ENCODE results near the gene OMP.

OMP gene

DNA sequence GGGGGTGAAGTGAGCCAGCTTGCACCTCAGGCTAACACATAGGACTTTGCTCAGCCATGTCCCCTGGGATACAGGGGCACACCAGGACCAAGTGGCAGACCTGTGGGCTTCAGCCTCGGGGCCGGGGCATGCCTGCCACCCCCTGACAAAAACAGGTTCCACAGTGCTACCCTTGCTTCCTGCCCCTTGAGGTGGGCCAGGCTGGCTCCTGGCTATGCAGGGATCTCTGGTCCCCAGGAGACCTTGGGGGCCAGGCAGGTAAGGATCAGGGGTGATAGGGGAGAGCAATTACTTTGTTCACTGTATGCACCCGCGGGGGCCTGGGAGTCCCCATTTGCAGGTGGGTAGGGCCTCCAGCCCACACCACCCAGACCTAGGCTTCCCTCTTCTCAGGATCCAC, 23.1 kb downstream of the OMP start:
- no peak for DNase-seq

DNA sequence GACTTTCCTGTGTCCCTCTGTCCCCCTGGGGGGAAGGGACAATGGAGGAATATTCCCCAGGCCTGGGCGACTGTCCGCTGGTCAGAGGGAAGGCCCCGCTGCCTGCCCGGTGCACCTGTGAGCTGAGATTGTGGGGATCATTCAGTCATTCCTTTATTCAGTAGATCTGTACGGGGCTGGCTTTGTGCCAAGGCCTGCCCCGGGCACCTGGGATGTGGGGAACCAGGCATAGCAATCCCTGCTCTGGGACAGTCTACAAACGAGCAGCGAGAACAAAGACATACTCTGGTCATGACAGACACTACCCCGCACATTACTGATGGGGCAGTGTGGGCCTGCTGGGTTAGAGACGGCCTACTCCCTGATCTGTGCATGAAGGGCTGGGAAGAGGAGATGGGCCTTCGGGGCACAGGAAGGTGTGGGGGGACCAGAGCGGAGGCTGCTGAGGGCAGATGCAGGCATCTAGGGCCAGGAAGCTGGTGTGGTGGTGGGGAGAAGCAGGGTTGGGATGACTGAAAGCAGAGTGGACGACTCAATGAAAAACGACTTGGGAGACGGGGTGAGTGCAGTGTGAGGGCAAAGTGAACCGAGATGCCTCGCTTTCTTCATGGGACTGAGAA, 23.6 kb downstream of the OMP start:
- DNase-seq: no peak

DNA sequence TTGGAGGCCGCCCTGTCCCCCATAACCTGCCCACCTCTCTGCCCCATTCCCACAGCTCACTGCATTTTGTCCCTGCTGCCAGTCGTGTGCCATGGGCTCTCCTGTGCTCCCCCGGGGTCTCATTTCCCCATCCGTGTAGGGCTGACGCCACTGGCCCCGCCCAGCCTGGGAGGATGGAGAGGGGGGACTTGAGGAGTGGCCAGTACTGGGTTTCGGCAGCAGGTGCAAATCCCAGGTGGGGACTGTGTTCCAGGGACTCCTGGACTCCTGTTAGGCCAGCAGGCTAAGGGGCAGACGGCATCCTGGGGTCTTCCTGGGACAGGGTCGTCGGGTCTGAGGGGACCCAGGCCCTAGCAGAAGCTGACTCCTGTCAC, 24.2 kb downstream of the OMP start:
- no peak for DNase-seq

DNA sequence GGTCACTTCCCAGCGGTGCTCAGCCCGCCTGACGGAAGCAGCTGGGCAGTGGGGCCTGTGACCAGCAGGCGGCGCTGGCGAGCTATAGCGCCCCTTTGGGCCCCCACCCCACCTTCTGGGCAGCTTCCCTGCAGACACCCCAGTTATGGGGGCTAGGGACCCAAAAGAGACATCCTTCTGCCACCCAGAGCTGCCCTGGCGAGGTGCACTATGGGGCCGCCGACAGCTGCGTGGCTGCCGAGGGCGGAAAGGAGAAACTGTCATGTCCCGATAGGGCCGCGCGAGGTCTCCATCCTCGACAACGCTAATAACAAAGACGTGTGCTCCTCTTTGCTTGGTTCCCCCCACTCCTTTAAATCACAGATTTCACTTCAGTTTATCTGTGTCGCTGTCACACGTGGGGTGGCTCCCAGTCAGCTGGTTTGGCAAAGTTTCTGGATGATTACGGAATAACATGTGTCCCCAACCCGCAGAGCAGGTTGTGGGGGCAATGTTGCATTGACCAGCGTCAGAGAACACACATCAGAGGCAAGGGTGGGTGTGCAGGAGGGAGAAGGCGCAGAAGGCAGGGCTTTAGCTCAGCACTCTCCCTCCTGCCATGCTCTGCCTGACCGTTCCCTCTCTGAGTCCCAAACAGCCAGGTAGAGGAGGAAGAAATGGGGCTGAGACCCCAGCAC, 24.7 kb downstream of the OMP start:
- DNase-seq: peak in 1 of 2 experiments; percentile 28

DNA sequence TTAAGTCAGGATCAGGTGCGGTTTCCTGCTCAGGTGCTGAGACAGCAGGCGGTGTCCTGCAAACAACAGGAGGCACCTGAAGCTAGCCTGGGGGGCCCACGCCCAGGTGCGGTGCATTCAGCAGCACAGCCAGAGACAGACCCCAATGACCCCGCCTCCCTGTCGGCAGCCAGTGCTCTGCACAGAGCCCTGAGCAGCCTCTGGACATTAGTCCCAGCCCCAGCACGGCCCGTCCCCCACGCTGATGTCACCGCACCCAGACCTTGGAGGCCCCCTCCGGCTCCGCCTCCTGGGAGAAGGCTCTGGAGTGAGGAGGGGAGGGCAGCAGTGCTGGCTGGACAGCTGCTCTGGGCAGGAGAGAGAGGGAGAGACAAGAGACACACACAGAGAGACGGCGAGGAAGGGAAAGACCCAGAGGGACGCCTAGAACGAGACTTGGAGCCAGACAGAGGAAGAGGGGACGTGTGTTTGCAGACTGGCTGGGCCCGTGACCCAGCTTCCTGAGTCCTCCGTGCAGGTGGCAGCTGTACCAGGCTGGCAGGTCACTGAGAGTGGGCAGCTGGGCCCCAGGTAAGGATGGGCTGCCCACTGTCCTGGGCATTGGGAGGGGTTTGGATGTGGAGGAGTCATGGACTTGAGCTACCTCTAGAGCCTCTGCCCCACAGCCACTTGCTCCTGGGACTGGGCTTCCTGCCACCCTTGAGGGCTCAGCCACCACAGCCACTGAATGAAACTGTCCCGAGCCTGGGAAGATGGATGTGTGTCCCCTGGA, 25.5 kb downstream of the OMP start, which contains the start of gene MYO7A:
Gene MYO7A (plus strand): TSS at position 327 of the 772 bp plus-strand sequence. CDS start 2,389 bp downstream, outside the sequence.
- no peak for DNase-seq

DNA sequence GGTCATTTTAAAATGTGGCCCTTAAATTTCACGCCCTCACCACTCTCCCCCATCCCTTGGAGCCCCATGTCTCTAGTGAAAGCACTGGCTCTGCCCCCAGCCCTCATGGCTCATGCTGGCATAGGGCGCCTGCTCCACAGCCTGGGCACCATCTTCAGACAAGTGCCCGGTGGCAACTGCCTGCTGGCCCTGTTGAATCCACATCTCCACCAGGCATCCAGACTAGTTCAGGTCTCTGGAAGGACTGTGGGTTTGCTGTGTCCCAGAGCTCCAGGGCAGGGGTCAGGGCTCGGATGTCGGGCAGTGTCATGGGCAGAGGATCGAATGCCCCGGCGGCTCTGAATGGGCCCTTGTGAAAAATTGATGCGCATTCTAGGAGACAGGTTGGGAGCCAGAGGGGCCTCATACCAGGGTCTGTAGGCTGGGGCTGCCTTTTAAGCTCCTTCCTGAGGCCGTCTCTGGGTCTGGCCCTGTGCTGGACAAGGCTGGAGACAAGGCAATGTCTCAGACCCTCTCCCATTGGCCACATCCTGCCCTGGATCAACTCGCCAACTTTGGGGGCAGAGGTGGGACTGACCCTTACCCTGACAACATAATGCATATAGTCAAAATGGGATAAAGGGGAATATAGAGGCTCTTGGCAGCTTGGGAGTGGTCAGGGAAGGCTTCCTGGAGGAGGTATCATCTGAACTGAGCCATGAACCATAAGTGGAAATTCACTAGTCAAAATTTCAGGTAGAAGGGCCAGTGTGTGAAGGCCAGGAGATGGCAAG, 26.6 kb downstream of the OMP start:
- no peak for DNase-seq

DNA sequence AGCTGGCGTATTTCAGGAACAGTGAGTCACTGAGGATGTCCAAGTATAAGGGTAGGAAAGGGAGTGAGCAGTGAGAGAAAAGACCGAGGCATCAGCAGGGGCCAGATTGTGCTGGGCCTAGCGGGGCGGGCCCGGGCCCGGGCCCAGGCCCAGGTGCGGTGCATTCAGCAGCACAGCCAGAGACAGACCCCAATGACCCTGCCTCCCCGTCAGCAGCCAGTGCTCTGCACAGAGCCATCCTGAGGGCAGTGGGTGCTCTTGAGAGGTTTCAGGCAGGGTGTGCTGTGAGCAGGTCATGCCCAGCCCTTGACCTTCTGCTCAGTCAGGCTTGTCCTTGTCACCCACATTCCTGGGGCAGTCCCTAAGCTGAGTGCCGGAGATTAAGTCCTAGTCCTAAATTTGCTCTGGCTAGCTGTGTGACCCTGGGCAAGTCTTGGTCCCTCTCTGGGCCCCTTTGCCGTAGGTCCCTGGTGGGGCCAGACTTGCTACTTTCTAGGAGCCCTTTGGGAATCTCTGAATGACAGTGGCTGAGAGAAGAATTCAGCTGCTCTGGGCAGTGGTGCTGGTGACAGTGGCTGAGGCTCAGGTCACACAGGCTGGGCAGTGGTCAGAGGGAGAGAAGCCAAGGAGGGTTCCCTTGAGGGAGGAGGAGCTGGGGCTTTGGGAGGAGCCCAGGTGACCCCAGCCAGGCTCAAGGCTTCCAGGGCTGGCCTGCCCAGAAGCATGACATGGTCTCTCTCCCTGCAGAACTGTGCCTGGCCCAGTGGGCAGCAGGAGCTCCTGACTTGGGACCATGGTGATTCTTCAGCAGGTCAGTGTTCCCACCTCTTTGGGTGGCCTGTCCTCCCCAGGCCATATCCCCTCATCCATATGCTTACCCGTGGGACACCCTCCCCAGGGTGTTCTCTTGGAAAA, 27.5 kb downstream of the OMP start:
- no peak for DNase-seq

DNA sequence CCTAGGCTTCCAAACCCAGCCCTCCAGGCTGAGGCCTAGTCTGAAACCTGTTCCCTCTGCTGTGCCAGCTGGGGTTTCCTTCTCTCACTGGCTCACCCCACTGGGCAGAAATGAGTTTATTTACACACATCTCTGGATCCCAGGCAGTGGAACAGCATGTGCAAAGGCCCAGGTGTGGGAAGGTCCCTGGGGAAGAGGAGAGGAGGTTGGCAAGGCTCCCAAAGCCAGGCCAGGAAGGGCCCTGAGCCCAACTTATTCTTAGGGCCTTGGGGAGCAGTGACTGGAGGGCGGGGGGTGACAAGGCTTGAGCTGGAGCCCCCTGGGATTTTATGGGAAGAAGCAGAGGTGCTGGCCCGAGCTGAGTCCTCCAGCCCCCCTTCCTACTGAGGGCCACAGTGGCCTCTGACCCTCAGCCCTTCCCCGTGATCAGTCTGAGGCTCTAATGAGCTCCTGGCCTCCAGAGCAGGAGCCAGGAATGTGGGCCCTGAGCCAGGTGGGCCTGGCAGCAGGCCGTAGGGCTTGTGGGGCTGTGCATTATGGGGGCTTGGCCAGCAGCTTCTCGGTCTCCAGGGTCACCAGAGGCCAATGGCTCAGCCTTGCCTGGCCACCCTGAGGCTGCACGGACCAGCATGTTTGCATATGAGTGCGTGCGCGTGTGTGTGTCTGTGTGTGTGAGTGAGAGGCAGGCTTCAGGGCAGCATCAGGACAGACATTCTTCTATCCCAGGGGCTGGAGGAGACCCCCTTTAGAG, 28.3 kb downstream of the OMP start:
- no peak for DNase-seq

DNA sequence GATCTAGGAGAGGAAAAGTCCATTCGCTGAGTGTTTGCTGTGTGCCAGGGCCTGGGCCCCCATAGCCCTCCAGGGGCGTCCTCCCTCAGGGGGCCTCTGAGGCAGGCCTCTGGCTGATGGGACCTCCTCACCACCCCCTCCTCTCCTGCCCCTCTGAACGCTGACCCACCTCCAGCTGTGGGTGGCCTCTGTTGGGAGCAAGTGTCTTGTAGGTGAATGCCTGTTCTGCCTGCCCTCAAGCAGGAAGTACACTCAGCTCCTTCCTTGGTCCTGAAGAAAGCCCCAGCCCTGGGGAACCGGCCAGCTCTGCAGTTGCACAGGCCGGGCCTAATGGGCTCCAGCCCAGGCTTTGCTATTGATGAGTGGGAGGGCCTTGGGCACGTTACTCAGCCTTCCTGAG, 28.9 kb downstream of the OMP start:
- no peak for DNase-seq

DNA sequence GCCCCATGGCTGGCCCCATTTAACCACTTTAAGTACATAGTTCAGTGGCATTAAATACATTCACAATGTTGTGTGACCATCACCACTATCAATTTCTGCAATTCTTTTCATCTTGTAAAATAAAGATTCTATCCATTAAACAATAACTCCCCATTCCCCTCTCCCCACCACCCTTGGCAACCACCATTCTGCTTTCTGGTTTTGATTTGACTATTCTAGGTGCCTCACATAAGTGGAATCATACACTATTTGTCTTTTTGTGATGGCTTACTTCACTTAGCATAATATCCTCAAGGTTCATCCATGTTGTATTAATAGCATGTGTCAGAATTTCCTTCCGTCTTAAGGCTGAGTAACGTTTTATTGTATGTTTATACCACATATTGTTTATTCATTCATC, 32.4 kb downstream of the OMP start:
- no peak for DNase-seq

DNA sequence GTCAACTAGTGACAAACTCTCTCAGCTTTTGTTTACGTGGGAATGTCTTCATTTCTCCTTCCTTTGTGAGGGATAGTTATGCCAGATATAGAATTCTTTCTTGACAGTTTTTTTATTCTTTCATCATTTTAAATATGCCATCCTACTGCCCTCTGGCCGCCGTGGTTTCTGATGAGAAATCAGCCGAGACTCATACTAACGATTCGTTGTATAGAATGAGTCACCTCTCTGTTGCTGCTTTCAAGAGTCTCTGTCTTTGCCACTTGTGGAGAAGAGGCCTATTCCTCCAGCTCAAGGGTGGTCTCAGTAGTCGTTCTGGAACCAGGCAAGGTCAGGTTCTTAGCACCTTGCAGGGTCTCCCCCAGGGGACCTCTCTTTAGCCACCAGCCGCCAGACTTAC, 33.4 kb downstream of the OMP start:
- no peak for DNase-seq

DNA sequence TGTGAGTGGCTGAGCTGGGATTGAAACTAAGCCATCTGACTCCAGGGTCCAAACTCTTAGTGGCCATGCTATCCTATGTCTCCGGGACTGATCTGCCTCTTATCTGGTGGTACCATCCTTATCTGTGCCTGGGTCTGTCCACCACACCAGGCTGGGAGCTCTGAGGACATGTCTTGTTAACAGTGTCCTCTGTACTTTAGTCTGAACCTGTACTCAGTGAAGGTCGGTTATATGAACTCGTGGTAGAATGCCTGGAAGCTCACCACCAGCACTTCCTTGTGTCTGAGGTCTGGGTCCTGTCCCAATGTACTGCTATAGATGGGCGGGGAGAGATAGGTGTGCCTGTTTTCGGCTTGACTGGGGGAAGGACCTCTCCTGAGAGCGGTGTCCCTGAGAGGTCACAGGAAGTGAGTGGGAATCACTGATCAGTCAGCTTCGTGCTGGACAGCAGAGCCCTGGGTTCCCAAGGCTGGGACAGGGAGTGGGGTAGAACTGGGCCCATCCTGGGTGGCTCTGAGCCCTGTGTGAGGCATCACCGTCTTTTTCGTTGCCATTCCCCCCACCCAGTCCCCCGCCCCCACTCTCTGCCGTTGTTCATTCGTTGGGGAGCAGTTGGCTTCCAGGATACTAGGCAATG, 34.3 kb downstream of the OMP start:
- no peak for DNase-seq

DNA sequence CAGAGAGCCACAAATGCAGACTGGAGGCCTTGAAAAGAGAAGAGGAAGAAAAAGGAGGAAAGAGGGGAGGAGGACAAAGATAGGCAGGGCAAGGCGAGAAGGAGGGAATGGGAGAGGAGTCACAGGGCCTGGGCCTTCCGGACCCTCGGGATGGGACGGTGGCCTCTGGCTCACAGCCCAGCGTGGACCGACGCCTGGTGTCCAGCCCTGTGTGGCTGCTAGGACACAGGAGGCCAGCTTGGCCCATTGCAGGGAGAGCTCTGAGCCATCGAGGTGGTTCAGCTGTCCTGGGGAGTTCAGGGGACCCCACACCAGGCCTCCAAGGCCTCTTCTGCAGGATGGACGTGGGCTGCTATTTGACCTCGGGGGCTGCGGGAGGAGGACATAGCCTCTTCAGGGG, 34.8 kb downstream of the OMP start:
- DNase-seq: no peak

DNA sequence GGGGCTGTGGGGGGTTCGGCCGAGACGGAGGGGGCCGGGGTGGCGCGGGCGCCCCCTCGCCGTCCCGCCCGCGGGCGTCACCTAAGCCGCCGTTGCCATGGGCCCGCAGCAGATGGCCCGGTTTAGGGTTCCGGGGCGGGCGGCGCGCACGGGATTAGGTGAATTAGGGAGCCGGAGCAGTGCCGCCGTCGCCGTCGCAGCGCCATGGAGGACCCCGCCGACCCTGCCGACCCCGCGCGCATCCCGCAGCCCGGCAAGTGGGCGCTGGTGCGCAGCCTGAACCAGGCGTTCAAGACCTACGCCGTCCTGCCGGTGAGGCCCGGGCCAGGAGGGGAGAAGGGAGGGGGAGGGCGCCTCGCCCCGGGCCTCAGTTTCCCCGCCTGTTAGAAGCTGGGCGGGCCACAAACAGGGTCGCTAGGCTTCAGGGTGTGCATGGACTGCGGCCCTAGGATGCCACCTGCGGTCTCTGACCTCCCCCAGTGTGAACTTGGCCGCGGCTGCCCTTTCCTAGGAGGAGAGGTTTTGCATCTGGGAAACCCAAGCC, 35.5 kb downstream of the OMP start:
- DNase-seq: no peak

DNA sequence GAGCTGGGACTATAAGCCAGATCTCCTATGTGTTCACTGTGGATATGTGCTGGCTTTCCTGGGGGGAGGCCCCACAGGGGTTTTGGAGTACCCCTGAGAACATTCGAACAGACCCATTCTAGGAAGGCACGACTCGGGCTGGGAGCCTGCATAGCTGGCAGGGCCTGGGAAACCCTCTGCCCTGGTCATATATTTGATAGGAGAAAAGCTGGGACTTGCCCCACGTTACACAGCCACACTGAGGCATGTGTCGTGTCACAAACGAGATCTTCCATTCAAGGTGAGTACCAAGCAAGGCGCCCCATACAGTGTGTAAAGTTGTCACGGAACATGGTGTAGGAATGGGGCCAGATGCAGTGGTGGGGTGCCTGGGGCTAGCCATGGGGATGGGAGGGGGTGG, 36.6 kb downstream of the OMP start:
- DNase-seq: no peak

DNA sequence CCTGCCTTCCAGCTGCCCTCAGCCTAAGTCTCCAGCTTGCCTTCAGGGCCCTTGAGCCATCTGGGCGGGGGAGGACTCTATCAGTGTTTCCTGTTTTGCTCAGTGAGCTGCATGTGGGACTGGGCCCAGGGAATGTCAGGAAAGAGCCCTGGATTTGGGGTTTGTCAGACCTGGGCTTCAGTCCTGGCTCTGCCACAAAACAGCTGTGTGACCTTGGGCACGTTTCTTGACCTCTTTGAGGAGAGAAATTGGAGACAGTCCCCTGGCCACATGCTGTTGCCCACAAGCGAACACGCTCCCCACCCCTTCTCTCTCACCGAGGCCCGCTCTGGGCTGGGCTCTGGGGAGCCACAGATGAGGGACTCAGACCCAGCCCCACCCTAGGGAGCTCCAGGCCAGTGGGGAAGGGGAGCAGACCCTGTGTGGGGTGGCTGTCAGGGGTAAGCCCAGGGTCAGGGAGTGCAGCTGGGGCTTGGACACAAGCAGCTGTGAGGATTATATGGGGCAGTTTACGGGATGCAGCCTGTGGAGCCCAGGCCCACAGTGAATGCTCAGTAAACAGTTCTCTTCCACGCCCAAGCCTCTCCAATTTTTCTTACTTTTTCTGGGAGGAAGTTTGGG, 37.7 kb downstream of the OMP start:
- DNase-seq: no peak

DNA sequence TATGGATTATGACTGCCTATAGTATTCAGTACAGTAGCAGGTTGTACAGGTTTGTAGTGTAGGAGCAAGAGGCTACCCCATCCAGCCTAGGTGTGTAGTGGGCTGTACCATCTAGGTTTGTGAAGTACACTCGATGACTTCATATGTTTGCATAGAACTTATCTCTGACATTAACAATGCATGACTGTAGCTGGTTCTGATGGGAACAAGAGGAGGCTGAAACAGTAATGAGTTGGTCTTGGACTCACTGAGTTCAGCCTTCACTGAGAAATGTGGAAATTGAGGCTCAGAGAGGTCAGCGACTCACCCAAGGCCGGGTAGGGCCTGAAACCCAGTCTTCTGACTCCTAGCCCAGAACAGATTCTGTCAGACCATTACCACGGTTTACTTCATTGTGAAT, 38.4 kb downstream of the OMP start:
- DNase-seq: peak; percentile 8 to 31

DNA sequence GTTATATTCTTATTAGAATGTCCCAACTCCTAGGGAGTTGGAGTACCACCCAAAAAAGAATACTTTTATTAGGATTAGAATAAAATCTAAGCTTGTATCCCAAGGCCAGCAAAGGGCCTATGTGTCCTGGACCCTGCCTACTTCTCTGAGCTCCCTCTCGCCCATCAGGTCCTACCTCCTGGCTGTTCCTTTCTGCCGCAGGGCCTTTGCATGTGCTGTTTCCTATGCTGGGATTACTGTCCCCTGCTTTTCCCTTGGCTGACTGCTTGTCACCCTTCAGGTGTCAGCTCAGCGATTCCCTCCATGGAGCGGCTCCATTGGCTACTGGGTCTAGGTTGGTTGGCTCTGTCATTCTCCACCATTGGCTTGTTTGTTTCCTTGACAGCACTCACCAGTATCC, 38.8 kb downstream of the OMP start:
- no peak for DNase-seq

DNA sequence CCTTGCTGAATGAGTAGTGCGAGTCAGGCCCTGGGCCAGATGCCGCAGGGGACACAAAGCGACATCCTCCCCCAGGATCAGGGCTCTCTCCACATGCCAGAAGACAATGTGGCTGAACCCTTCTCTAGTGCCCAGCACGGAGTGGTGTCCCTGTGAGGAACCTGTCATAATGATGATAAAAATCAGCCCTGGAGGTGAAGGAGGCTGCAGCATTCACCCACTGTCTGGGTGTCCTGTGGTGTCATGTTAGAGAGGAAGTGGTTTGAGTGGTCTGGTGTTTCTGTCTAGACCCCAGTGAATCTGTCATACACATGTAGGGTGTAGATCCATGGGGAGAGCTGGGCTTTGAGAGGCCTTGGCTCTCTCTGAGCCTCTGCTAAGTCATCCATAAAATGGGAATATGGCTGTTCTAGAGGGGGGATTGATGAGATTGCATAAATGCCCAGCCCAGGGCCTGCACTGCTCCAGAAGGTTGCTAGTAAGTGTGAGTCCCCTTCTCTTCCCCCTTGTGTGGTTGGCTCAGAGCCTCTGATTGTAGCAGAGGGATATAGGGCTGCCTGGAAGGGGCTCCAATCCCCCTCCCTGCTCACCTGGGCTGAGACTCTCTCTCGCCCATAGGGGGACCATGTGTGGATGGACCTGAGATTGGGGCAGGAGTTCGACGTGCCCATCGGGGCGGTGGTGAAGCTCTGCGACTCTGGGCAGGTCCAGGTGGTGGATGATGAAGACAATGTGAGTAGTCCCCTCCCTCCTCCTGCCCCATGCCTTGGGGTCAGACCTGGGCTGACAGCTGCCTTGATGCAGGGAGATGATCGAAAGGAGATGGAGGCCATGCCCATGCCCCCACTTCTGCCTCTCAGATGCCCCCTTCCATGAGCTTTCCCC, 39.7 kb downstream of the OMP start:
- DNase-seq: no peak
